HG03521 (cell line): Measurements from ENCODE around the gene ERCC1.
A peak's percentile ranks its signal among the peaks of the same experiment; 100 is the strongest.
"Not testable (repeated sequence)": the region's sequence is repeated elsewhere in the genome, so short reads cannot be mapped to it uniquely, and the experiment has no call there.

Experiments
- ATAC-seq: cut with Tn5 transposase; IDR thresholded peaks from one replicate; pipeline ENCODE4 v1.9.1; 2021; ENCODE audit warnings: mild to moderate bottlenecking, moderate library complexity; ENCODE audit not compliant: unreplicated experiment

The ERCC1 gene

GRCh38 chr19:45431008-45431407 lies 7.3 kb upstream of the ERCC1 start:
- not testable (repeated sequence) for ATAC-seq

DNA sequence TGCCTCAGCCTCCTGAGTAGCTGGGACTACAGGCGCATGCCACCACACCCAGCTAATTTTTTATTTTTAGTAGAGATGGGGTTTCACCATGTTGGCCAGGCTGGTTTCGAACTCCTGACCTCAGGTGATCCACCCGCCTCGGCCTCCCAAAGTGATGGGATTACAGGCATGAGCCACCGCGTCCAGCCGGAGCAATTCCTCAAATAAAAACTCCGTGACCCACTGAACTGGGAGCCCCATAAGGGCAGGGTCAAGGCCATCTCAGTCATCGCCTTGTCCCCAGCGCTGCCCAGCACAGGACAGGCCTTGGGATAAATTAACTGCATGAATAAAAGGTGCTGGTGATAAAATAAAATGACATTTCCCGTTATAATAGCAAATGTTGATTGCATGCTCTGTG lies 6.2 kb upstream of the ERCC1 start:
- ATAC-seq: not testable (repeated sequence)

DNA sequence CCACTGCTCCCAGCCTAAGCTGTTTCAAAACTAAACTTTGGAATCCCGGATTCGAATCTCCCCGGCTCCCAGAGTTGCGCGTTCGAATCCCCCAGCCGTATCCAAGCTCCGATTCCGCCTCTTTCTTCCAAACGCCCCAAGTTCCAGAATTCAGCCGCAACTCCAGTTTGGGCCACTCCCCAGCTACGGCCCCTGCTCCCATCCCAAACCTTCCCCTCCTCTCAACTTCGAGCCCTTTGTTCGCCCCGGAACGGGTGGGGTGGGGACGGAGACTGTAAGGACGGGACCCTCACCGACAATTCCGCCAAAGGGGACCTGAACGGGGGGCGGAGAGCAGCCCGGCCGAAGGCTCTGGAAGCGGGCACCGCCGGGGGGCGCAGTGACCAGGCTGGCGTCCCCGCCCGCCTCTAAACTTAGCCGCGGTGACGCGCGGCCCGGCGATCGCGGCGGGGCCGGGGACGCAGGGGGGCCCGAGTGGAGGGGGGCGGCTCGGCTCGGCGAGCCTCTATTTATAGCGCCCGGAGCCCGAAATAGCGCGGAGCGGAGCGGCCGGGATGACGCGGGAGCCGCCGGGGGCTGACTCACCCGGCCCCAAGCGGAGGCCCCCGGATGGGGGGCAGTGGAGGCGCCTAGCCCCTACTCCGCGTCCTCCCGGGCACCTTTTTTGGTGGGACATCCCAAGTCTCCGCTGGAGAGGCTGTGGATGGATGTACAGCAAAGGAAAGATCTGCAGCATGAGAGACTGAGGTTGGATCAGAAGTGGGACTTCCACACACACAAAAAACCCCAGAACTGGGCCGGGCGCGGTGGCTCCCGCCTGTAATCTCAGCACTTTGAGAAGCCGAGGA lies 4.9 kb upstream of the ERCC1 start:
- ATAC-seq: no peak

GRCh38 chr19:45424191-45425058 lies 708 bp upstream of the ERCC1 start:
- ATAC-seq: no peak

DNA sequence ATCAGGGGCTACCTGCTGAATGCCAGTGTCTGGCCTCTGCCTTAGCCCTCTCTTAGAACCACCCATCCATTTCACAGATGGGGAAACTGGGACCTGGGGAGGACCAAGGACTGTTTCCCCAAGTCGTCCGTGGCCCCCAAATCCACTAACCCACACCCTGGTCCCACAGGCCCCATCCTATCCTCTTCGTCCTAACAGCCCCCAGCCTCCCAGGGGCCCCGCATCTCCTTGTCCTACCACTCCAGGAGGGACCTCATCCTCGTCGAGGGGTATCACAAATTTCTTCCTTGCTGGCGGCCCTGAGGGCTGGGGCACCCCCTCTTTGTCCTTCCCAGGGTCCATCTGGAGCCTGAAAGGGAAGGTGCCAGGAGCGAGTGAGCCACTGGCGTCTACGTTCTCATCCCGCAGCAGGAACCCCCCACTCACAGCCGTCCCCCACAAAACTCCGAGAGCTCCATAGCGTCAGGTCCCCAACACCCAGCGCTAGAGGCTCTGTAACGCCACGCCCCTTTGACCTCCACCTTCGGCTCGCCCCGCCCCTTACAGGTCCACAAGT lies 606 bp downstream of the ERCC1 start:
- no peak for ATAC-seq

GRCh38 chr19:45421947-45422498 lies 1.7 kb downstream of the ERCC1 start:
- ATAC-seq: no peak

DNA sequence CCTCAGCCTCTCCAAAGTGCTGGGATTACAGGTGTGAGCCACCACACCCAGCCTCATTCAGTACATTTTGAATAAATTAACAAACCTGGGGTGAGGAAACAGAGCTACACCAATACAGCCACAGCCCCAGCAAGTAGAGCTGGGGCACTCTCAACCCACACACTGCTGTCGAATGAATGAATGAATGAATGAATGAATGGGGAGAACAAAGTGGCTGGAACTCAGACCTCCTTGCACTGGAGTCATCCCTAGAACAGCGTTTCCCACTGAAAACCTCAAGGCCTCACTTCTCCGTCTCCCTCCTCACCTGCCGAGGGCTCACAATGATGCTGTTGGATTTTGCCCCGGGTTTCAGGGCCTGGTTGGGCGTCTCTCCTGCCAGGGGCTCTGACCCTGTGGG lies 2.8 kb downstream of the ERCC1 start:
- no peak for ATAC-seq

- no peak for ATAC-seq
Observed at GRCh38 chr19:45420356-45420755, 3.4 kb downstream of the ERCC1 start.

GRCh38 chr19:45419895-45420294 lies 3.8 kb downstream of the ERCC1 start:
- no peak for ATAC-seq

GRCh38 chr19:45419396-45419795 lies 4.3 kb downstream of the ERCC1 start:
- peak; percentile 42 for ATAC-seq

DNA sequence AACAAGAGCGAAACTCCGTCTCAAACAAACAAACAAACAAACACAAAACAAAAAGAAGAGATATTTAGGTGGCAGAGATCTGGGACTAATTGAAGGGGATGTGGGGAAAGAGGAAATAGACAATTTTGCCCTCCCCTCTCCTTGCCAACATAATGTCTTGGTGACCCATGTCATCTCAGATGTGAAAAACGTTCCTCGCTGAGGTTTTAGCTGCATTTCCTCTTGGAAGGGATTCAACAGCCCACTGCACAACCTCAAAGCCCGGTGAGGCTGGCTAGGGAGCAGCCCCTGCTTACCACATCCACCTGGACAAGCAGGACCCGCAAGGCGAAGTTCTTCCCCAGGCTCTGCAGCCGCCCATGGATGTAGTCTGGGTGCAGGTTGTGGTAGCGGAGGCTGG lies 4.9 kb downstream of the ERCC1 start:
- ATAC-seq: no peak

- ATAC-seq: no peak
Observed at GRCh38 chr19:45417151-45417550, 6.6 kb downstream of the ERCC1 start.

DNA sequence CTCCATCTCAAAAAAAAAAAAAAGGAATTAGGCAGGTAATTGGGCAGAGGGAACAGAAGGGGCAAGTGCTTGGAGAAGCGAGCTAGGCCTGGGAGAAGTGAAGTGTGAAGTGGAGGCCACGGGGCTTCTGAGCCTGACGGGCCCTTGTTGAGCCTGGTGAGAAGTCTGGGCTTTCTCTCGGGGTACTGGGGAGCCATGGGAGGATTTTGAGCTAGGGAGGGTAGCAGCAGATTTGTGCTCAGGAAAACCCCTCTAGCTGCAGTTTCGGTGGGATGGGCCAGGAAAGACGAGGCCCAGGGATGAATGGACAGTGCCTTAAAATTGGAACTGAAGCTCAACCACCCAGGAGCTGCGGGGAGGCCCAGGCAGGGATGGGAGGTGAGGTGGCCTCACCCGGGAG lies 9.2 kb downstream of the ERCC1 start:
- no peak for ATAC-seq

- no peak for ATAC-seq
Observed at GRCh38 chr19:45413497-45413896, 10.2 kb downstream of the ERCC1 start.

DNA sequence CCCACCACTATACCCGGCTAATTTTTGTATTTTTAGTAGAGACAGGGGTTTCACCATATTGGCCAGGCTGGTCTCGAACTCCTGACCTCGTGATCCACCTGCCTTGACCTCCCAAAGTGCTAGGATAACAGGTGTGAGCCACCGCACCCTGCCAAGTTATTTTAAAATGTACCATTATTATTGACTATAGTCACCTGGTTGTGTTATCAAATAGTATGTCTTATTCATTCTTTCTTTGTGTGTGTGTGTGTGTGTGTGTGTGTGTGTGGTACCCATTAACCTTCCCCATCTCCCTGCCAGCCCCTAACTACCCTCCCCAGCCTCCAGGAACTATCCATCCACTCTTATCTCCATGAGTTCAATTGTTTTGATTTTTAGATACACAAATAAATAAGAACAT lies 13.4 kb downstream of the ERCC1 start:
- ATAC-seq: not testable (repeated sequence)

GRCh38 chr19:45409557-45409920 lies 14.2 kb downstream of the ERCC1 start:
- no peak for ATAC-seq

- no peak for ATAC-seq
Observed at GRCh38 chr19:45408830-45409556, 14.7 kb downstream of the ERCC1 start.

DNA sequence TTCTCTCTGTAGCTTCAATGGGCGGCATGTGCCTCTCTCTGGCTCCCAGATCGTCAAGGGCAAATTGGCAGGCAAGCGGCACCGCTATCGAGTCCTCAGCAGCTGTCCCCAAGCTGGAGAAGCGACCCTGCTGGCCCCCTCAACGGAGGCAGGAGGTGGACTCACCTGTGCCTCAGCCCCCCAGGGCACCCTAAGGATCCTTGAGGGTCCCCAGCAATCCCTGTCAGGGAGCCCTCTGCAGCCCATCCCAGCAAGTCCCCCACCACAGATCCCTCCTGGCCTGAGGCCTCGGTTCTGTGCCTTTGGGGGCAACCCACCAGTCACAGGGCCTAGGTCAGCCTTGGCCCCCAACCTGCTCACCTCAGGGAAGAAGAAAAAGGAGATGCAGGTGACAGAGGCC lies 15.6 kb downstream of the ERCC1 start:
- ATAC-seq: no peak

- not testable (repeated sequence) for ATAC-seq
Observed at GRCh38 chr19:45407585-45407984, 16.1 kb downstream of the ERCC1 start.

DNA sequence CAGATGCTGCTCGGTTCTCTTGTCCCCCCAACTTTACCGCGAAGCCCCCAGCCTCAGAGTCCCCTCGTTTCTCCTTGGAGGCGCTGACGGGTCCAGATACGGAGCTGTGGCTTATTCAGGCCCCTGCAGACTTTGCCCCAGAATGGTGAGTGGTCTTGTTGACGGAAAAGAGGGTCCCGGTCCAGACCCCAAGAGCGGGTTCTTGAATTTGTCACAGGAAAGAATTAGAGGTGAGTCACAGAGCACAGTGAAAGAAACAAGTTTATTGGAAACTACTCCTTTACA lies 16.7 kb downstream of the ERCC1 start:
- ATAC-seq: no peak
